Left ventricle myocardium inferior (tissue), 1 donor: ENCODE data around the gene IGF2R. TPM values are rescaled to one million over a fixed set of nuclear protein-coding genes. Genes with fewer than 3 reads are reported as not detected.

Experiments used
- DNase-seq: peaks from one replicate; pipeline ENCODE4 v3.0.0-alpha.2; 2020
- H3K27ac ChIP-seq: fragments of 200-600 bp; replicated peaks from 2 replicates; pipeline ENCODE4 v1.8.0; 2021
- H3K27me3 ChIP-seq: fragments of 200-600 bp; 2 replicates; pipeline ENCODE4 v1.8.0; 2021; ENCODE audit warnings: low read depth
- H3K36me3 ChIP-seq: fragments of 200-600 bp; 2 replicates; pipeline ENCODE4 v1.8.0; 2021
- H3K4me1 ChIP-seq: fragments of 200-600 bp; 2 replicates; pipeline ENCODE4 v1.8.0; 2021
- H3K4me3 ChIP-seq: fragments of 200-600 bp; 2 replicates; pipeline ENCODE4 v1.8.0; 2021; ENCODE audit warnings: mild to moderate bottlenecking, moderate library complexity
- H3K9me3 ChIP-seq: fragments of 200-600 bp; replicated peaks from 2 replicates; pipeline ENCODE4 v1.8.0; 2021
- intact Hi-C: fragments of 100-400 bp; cut with micrococcal nuclease; formaldehyde crosslinking; loops from one replicate; pipeline ENCODE4 v1.11.0; 2022
- total RNA-seq: library from RNA; stranded (reverse); fragmentation: NEBNext Ultra II Directional; extraction: Animal tissue kit (Norgen Biotek cat#: 25700); gene quantifications from one replicate; pipeline ENCODE4 v1.2.1, GENCODE V29; 2021
- TF ChIP-seq, protein P1 (sequence below): fragments of 200-600 bp; IDR thresholded peaks from 2 replicates; pipeline ENCODE4 v1.8.0; 2021; ENCODE audit warnings: antibody characterized with exemption, mild to moderate bottlenecking, borderline replicate concordance
- donor health status: DM: no; HTN: yes; CAD: no; lungs with severe emphysema.

Gene IGF2R
- total RNA-seq, 1 donor from 2014 or later, result 66.8 TPM

GRCh38 chr6:160043784-160044183 is 74.9 kb downstream of the IGF2R start:
- Histone ChIP-seq H3K27me3 (no peaks in the 10 kb centered on the region), H3K4me1 (peaks cover 41% of the 10 kb centered on the region), H3K27ac (peak overlapping the region; percentile 42), H3K36me3 (peaks cover 85% of the 10 kb centered on the region), H3K9me3 (no peaks in the 10 kb centered on the region), H3K4me3 (no peak overlapping the region)
- DNase-seq, result no peak
- TF ChIP-seq, protein P1, sequence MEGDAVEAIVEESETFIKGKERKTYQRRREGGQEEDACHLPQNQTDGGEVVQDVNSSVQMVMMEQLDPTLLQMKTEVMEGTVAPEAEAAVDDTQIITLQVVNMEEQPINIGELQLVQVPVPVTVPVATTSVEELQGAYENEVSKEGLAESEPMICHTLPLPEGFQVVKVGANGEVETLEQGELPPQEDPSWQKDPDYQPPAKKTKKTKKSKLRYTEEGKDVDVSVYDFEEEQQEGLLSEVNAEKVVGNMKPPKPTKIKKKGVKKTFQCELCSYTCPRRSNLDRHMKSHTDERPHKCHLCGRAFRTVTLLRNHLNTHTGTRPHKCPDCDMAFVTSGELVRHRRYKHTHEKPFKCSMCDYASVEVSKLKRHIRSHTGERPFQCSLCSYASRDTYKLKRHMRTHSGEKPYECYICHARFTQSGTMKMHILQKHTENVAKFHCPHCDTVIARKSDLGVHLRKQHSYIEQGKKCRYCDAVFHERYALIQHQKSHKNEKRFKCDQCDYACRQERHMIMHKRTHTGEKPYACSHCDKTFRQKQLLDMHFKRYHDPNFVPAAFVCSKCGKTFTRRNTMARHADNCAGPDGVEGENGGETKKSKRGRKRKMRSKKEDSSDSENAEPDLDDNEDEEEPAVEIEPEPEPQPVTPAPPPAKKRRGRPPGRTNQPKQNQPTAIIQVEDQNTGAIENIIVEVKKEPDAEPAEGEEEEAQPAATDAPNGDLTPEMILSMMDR, result no peak
- intact Hi-C loops, result no loop called here

- Histone ChIP-seq H3K4me3 (no peak overlapping the region), H3K4me1 (peaks cover 41% of the 10 kb centered on the region), H3K36me3 (peaks cover 94% of the 10 kb centered on the region), H3K27me3 (no peaks in the 10 kb centered on the region), H3K27ac (peak overlapping the region; percentile 42), H3K9me3 (no peaks in the 10 kb centered on the region)
- intact Hi-C loops, result no loop called here
- DNase-seq, result no peak
- TF ChIP-seq, protein P1, result no peak
Observed at GRCh38 chr6:160044687-160045086, 75.8 kb downstream of the IGF2R start.

- no peak overlapping the region for H3K4me3 ChIP-seq
- H3K9me3 ChIP-seq, result no peaks in the 10 kb centered on the region
- intact Hi-C loops, result no loop called here
- H3K27ac ChIP-seq, result no peak overlapping the region
- DNase-seq, result no peak
- no peaks in the 10 kb centered on the region for H3K27me3 ChIP-seq
- H3K36me3 ChIP-seq, result peaks cover 99% of the 10 kb centered on the region
- TF ChIP-seq, protein P1, result no peak
- H3K4me1 ChIP-seq, result peaks cover 19% of the 10 kb centered on the region
Observed at GRCh38 chr6:160048471-160048870, 79.6 kb downstream of the IGF2R start.

- Histone ChIP-seq H3K9me3 (no peaks in the 10 kb centered on the region), H3K27ac (no peak overlapping the region), H3K4me1 (peaks cover 14% of the 10 kb centered on the region), H3K27me3 (no peaks in the 10 kb centered on the region), H3K4me3 (no peak overlapping the region), H3K36me3 (peaks cover 98% of the 10 kb centered on the region)
- DNase-seq, result no peak
- intact Hi-C loops, result no loop called here
- TF ChIP-seq, protein P1, result no peak
Observed at GRCh38 chr6:160049346-160049745, 80.5 kb downstream of the IGF2R start.

GRCh38 chr6:160050022-160050421 is 81.1 kb downstream of the IGF2R start:
- intact Hi-C loops, result no loop called here
- Histone ChIP-seq H3K36me3 (peaks cover 99% of the 10 kb centered on the region), H3K4me3 (no peak overlapping the region), H3K27ac (no peak overlapping the region), H3K9me3 (no peaks in the 10 kb centered on the region), H3K4me1 (peaks cover 7% of the 10 kb centered on the region), H3K27me3 (no peaks in the 10 kb centered on the region)
- TF ChIP-seq, protein P1, result no peak
- no peak for DNase-seq

GRCh38 chr6:160051390-160051789 is 82.5 kb downstream of the IGF2R start:
- H3K4me1 ChIP-seq, result no peaks in the 10 kb centered on the region
- H3K36me3 ChIP-seq, result peaks cover 99% of the 10 kb centered on the region
- intact Hi-C loops, result no loop called here
- no peaks in the 10 kb centered on the region for H3K9me3 ChIP-seq
- no peak for DNase-seq
- H3K4me3 ChIP-seq, result no peak overlapping the region
- no peaks in the 10 kb centered on the region for H3K27me3 ChIP-seq
- H3K27ac ChIP-seq, result no peak overlapping the region
- TF ChIP-seq, protein P1, result no peak
